Neuronal stem cell (in vitro differentiated cells): ENCODE data around the gene FLNC.

Experiments
- DNase-seq: peaks from one replicate; pipeline ENCODE4 v3.0.0-alpha.2; 2013; ENCODE audit warnings: low spot score
- H2AFZ ChIP-seq: one replicate; pipeline ENCODE4 v1.6.1; 2013; ENCODE audit warnings: mild to moderate bottlenecking, low read length, inconsistent platforms
- H2AK5ac ChIP-seq: 2 replicates; pipeline ENCODE4 v1.6.1; 2013; ENCODE audit warnings: low read depth, mild to moderate bottlenecking, inconsistent platforms, low read length, moderate library complexity, mixed read lengths
- H2BK120ac ChIP-seq: 2 replicates; pipeline ENCODE4 v1.6.1; 2013; ENCODE audit warnings: low read depth, mild to moderate bottlenecking, inconsistent platforms, low read length, moderate library complexity, mixed read lengths
- H2BK12ac ChIP-seq: one replicate; pipeline ENCODE4 v1.6.1; 2013; ENCODE audit warnings: low read length, inconsistent platforms
- H2BK15ac ChIP-seq: 2 replicates; pipeline ENCODE4 v1.6.1; 2013; ENCODE audit warnings: mild to moderate bottlenecking, low read length, inconsistent platforms, mixed read lengths
- H2BK5ac ChIP-seq: one replicate; pipeline ENCODE4 v1.6.1; 2013; ENCODE audit warnings: inconsistent platforms, mild to moderate bottlenecking, low read length, moderate library complexity
- H3K14ac ChIP-seq: one replicate; pipeline ENCODE4 v1.6.1; 2013; ENCODE audit warnings: low read length, inconsistent platforms
- H3K18ac ChIP-seq: 2 replicates; pipeline ENCODE4 v1.6.1; 2013; ENCODE audit warnings: low read length, inconsistent platforms
- H3K23ac ChIP-seq: 2 replicates; pipeline ENCODE4 v1.6.1; 2013; ENCODE audit warnings: low read depth, mild to moderate bottlenecking, mixed read lengths, low read length, inconsistent platforms; ENCODE audit not compliant: poor library complexity
- H3K27ac ChIP-seq: replicated peaks from 3 replicates; pipeline ENCODE4 v1.5.1; 2013; ENCODE audit warnings: low read length, inconsistent platforms
- H3K27me3 ChIP-seq, 3 experiments: 2 replicates each; pipeline ENCODE4 v1.6.1; 2013; ENCODE audit warnings: low read length in 3 of 3, mild to moderate bottlenecking in 2 of 3, inconsistent platforms in 1 of 3, low read depth in 1 of 3, mixed read lengths in 1 of 3, moderate library complexity in 1 of 3; ENCODE audit not compliant: control insufficient read depth in 3 of 3, insufficient read depth in 3 of 3
- H3K36me3 ChIP-seq, 2 donors: replicated peaks in 1 of 2; 2 replicates each; pipeline ENCODE4 v1.6.1; 2013; ENCODE audit warnings: low read length in 2 of 2; ENCODE audit not compliant: control insufficient read depth in 2 of 2, insufficient read depth in 2 of 2
- H3K4ac ChIP-seq: 2 replicates; pipeline ENCODE4 v1.6.1; 2013; ENCODE audit warnings: inconsistent platforms, mild to moderate bottlenecking, low read length, moderate library complexity
- H3K4me1 ChIP-seq, 2 donors: 1 replicate in 1 of 2; 2 replicates in 1 of 2; pipeline ENCODE4 v1.6.1; 2013; ENCODE audit warnings: low read length in 2 of 2, low read depth in 1 of 2; ENCODE audit not compliant: control insufficient read depth in 2 of 2, insufficient read depth in 1 of 2
- H3K4me2 ChIP-seq: one replicate; pipeline ENCODE4 v1.6.1; 2013; ENCODE audit warnings: mild to moderate bottlenecking, low read length, inconsistent platforms; ENCODE audit not compliant: insufficient read depth, poor library complexity, severe bottlenecking
- H3K4me3 ChIP-seq, 2 donors: 2 replicates each; pipeline ENCODE4 v1.5.1; 2013; ENCODE audit warnings: low read length in 2 of 2, mild to moderate bottlenecking in 2 of 2, inconsistent platforms in 1 of 2, moderate library complexity in 1 of 2
- H3K79me1 ChIP-seq: one replicate; pipeline ENCODE4 v1.6.1; 2013; ENCODE audit warnings: low read depth, mild to moderate bottlenecking, inconsistent platforms, low read length, moderate library complexity
- H3K9ac ChIP-seq: one replicate; pipeline ENCODE4 v1.6.1; 2013; ENCODE audit warnings: mild to moderate bottlenecking, low read depth, low read length, inconsistent platforms; ENCODE audit not compliant: poor library complexity
- H3K9me3 ChIP-seq, 2 donors: replicated peaks in 1 of 2; 2 replicates each; pipeline versions ENCODE3 to v1.6.1; 2013; ENCODE audit warnings: low read length in 2 of 2, mild to moderate bottlenecking in 2 of 2, inconsistent platforms in 1 of 2, low read depth in 1 of 2, mixed read lengths in 1 of 2, moderate library complexity in 1 of 2; ENCODE audit not compliant: control insufficient read depth in 2 of 2, insufficient read depth in 1 of 2
- H4K8ac ChIP-seq: one replicate; pipeline ENCODE4 v1.6.1; 2013; ENCODE audit warnings: low read depth, mild to moderate bottlenecking, inconsistent platforms, low read length, moderate library complexity
- H4K91ac ChIP-seq: one replicate; pipeline ENCODE4 v1.6.1; 2013; ENCODE audit warnings: low read length, low read depth, mild to moderate bottlenecking, inconsistent platforms; ENCODE audit not compliant: poor library complexity
- WGBS, 2 donors: extraction: QIAGEN DNeasy Blood & Tissue Kit; methylation state at CpG; one replicate each; pipeline ENCODE4 v1.1.7; 2013; ENCODE audit warnings: missing lambda C conversion rate in 2 of 2, mixed read lengths in 1 of 2; ENCODE audit not compliant: insufficient read length in 2 of 2, insufficient replicate concordance in 1 of 2; ENCODE audit errors: extremely low coverage in 2 of 2; 5-methylcytosine and 5-hydroxymethylcytosine counted together

FLNC gene

GRCh38 chr7:128790315-128791041, 39.7 kb upstream of the FLNC start:
- Histone ChIP-seq H3K27ac (peak overlapping the region; percentile 63), H3K9ac (peak overlapping the region; percentile 81), H2AK5ac (no peak overlapping the region), H3K14ac (no peak overlapping the region), H3K4me3 (peak overlapping the region; percentile 90 to 92), H3K18ac (peak overlapping the region; percentile 97), H2BK120ac (peak overlapping the region; percentile 99), H2BK12ac (no peak overlapping the region), H2BK5ac (peak overlapping the region; percentile 100), H4K91ac (no peak overlapping the region), H3K4me1 (peaks cover 10 to 19% of the 10 kb centered on the region in 2 donors), H3K23ac (peak overlapping the region; percentile 93), H3K36me3 (peaks cover 9 to 16% of the 10 kb centered on the region in 2 donors), H3K4ac (no peak overlapping the region), H2BK15ac (peak overlapping the region; percentile 97), H3K4me2 (peak overlapping the region; percentile 75), H3K79me1 (peaks cover 8% of the 10 kb centered on the region), H4K8ac (no peak overlapping the region), H3K9me3 (no peaks in the 10 kb centered on the region), H2AFZ (peak overlapping the region; percentile 99), H3K27me3 (peaks cover 0 to 2% (median 0%) of the 10 kb centered on the region in 3 experiments)
- peak; percentile 21 for DNase-seq
- no CpG with 5 or more reads among the region's 45 CpGs for WGBS, 2 donors

DNA sequence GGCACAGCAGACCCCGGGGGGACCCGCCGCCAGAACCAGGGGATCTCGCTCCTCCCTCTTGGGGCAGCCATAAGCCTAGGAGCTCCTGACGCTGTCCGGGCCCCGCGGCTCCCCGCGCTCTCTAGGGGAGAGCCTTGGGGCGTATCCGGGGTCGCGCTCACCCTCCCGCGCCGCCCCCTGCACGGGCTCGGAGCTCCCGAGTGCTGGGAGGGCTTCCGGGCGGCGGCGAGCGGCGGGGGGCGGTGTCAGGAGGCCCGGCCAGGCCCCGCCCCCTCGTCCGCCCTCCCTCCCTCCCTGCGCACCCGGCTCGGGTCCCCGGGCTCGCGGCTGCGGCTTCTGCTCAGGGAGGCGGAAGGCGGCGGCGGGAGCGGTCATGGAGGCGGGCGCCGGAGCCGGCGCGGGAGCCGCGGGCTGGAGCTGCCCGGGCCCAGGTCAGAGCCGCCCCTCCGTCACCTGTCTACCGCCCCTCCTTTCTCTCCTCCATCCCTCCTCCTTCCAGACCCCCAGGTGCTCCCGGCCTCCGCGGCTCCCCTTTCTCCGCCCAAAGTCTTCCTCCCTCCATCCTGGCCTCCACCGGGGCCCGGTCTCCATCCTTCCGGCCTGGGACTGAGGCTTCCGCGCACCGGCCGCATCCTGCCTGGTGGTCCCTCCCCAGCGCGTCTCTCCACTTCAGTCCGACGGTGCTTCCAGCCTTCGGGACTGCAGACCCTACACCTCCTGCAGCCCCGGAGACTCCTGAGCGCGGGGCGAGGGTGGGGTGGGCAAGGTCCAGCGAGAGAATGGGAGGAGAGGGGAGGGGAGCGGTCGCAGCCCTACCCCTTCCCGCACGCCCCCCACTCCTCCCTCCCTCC, 38.9 kb upstream of the FLNC start, which contains the start of gene CCDC136:
Gene CCDC136, plus strand, starts transcription at position 848 of the 851 bp plus-strand sequence. CDS start 444 bp downstream, outside the sequence.
- peak within 1 kb of the TSS; percentile 93 for H3K9ac ChIP-seq
- H3K14ac ChIP-seq, result peak within 1 kb of the TSS; percentile 97
- H3K27me3 ChIP-seq, result peaks cover 0 to 2% (median 0%) of the 10 kb centered on the region in 3 experiments
- peak; percentile 75 for DNase-seq
- H2BK12ac ChIP-seq, result peak within 1 kb of the TSS; percentile 84
- H3K4me2 ChIP-seq, result peak within 1 kb of the TSS; percentile 92
- peak within 1 kb of the TSS; percentile 93 for H3K23ac ChIP-seq
- peak within 1 kb of the TSS; percentile 99 for H2BK120ac ChIP-seq
- peak within 1 kb of the TSS; percentile 66 for H3K4ac ChIP-seq
- H3K4me3 ChIP-seq, result peak within 1 kb of the TSS; percentile 90 to 92
- peak within 1 kb of the TSS; percentile 100 for H2BK5ac ChIP-seq
- H3K9me3 ChIP-seq, result peaks cover 0 to 2% of the 10 kb centered on the region in 2 donors
- H4K91ac ChIP-seq, result no peak within 1 kb of the TSS
- peaks cover 12 to 21% of the 10 kb centered on the region in 2 donors for H3K36me3 ChIP-seq
- WGBS, 2 donors, result no CpG with 5 or more reads among the region's 80 CpGs
- H3K18ac ChIP-seq, result peak within 1 kb of the TSS; percentile 99
- H2BK15ac ChIP-seq, result peak within 1 kb of the TSS; percentile 97
- H2AK5ac ChIP-seq, result peak within 1 kb of the TSS; percentile 56
- H2AFZ ChIP-seq, result peak within 1 kb of the TSS; percentile 99
- H3K4me1 ChIP-seq, result peaks cover 10 to 19% of the 10 kb centered on the region in 2 donors
- H3K79me1 ChIP-seq, result peaks cover 8% of the 10 kb centered on the region
- no peak within 1 kb of the TSS for H4K8ac ChIP-seq
- H3K27ac ChIP-seq, result peak within 1 kb of the TSS; percentile 74

- H2BK120ac ChIP-seq, result peak overlapping the region; percentile 67
- peaks cover 13 to 22% of the 10 kb centered on the region in 2 donors for H3K36me3 ChIP-seq
- H3K4me2 ChIP-seq, result peak overlapping the region; percentile 92
- H3K27ac ChIP-seq, result peak overlapping the region; percentile 74
- peak overlapping the region; percentile 93 for H3K23ac ChIP-seq
- H3K9ac ChIP-seq, result peak overlapping the region; percentile 93
- no peak overlapping the region for H2BK12ac ChIP-seq
- DNase-seq, result no peak
- peak overlapping the region; percentile 56 for H3K14ac ChIP-seq
- WGBS, 2 donors, result no CpG with 5 or more reads among the region's 9 CpGs
- H3K4me3 ChIP-seq, result peak overlapping the region; percentile 90 to 91
- H2BK5ac ChIP-seq, result peak overlapping the region; percentile 100
- H3K79me1 ChIP-seq, result peaks cover 8% of the 10 kb centered on the region
- peak overlapping the region; percentile 99 for H2AFZ ChIP-seq
- H3K18ac ChIP-seq, result peak overlapping the region; percentile 99
- H3K27me3 ChIP-seq, result peaks cover 0 to 2% (median 0%) of the 10 kb centered on the region in 3 experiments
- no peak overlapping the region for H3K4ac ChIP-seq
- peak overlapping the region; percentile 94 for H2BK15ac ChIP-seq
- H2AK5ac ChIP-seq, result peak overlapping the region; percentile 56
- H3K9me3 ChIP-seq, result peaks cover 0 to 2% of the 10 kb centered on the region in 2 donors
- H3K4me1 ChIP-seq, result peaks cover 10 to 19% of the 10 kb centered on the region in 2 donors
- no peak overlapping the region for H4K91ac ChIP-seq
- H4K8ac ChIP-seq, result no peak overlapping the region
Measured at GRCh38 chr7:128791972-128792327, 38.3 kb upstream of the FLNC start.
